Activated effector memory CD4-positive, alpha-beta T cell treated with anti-CD3 and anti-CD28 coated beads, Interleukin-2, amount 50 U/mL, for 16 hours (primary cell): ENCODE measurements around the gene AKAP6.

Experiments used
- DNase-seq: peaks from one replicate; pipeline ENCODE4 v3.0.0-alpha.2; 2020

Gene AKAP6

DNA sequence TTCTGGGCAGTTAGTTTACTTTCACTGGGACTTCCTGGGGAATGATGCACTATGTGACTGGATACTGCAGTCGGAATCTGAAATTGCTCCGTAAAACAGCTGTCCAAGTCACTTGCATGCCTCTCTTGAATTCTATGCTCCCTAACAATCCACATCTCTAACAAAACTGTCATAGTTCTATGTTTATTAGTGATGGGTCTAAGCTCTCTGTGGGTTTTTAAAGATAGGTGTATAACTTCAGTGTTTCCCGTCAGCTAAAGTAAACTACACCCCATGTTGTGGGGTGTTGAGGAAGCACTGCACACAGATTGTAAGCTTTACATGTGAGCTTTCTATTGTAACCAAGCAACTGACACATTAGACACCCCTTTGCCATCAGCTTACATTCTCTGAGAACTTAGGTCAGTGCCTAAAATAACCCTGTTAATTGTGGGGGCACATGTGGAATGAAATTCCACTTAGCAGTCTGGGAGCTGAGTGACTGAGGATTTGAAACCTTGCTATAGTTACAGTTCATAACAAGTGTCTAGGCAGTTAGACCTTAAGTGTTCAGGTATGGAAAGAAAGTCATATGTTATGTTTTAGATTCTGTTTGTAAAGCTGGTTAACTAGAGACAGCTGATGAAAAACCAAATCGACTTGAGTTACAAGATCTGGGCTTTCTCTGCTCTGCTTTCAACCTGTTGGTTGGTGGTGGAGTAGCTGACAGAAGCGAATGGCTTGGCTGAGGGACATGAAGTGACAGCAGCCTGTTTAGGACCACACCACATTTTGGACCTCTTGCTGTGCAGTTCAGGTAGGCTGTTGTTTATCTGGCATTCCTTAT lies 165.7 kb downstream of the AKAP6 start:
- DNase-seq: no peak

DNA sequence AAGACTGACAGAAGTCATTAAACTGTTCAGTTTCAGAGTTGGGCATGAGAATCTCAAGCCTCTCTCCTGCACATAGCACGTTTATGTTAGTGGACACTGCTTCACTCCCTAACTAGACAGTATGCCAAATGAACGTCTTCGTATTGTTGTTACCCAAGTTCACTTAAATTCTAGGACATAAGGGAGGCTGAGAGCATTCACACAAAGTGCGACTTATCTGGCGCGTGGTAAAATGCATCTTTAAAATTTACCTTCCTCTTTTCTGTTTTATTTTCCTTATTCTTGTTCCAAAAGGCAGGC lies 166.3 kb downstream of the AKAP6 start:
- no peak for DNase-seq

DNA sequence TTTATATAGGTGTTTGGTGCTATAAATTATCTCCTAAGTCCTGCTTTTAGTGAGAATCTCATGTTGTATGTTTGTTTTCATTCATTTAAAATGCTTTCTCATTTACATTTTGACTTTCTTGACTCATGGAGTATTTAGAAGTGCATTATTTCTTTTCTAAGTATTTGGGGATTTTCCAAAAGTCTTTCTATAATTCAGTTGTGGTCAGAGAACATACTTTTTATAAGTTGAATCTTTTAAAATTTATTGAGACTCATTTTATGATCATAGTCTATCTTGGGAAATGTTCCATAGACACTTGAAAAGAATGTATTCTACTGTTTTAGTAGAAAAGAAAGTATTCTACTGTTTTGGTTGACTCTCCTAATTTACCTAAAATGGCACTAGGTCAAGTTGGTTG lies 168.2 kb downstream of the AKAP6 start:
- DNase-seq: no peak

- DNase-seq: no peak
Observed at GRCh38 chr14:32507029-32507984, 178.2 kb downstream of the AKAP6 start.

DNA sequence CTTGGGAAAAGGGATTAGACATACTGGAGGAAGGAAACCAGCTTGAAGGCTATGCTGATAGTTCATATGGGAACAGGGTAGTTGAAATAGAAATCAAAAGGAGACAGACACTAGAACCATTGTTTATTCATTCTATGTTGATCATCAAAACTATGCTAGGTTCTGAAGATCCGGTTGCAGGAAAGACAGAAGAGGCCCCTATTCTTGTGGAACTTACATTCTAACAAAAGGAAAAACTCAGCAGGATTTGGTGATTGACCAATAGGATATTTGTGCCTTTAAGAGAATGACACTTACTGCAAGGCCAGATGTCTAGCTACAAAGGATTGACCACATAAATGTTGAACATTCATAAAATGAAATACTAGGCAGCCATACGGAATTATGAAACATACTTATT lies 179.2 kb downstream of the AKAP6 start:
- no peak for DNase-seq

DNA sequence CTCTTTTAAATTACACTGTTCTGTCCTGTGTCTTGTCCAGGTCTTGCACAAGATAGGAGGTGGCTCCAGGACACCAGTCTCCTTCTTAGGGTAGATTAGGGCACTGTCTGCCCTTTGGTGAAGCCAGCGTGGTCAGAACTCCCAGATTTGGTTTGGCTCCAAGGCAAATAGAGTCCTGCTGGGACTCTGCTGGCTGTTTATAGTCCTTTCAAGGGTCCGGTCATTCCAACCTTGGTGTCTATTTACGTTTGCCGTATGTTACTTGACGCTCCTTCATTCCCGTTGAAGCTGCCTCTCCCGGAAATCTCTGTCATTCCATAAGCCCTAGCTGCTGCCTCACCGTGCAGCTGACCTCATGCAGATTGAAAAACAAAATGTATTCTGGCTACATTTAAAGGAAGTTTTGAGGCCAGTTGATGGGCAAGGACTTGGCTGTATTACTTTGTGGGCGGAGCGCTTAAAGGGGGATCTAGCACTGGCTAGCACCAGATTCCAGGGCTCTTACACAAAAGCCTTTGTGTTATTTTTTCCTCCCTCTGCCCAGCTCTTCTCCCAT lies 180.6 kb downstream of the AKAP6 start:
- no peak for DNase-seq

- DNase-seq: no peak
Observed at GRCh38 chr14:32510815-32511214, 181.7 kb downstream of the AKAP6 start.

DNA sequence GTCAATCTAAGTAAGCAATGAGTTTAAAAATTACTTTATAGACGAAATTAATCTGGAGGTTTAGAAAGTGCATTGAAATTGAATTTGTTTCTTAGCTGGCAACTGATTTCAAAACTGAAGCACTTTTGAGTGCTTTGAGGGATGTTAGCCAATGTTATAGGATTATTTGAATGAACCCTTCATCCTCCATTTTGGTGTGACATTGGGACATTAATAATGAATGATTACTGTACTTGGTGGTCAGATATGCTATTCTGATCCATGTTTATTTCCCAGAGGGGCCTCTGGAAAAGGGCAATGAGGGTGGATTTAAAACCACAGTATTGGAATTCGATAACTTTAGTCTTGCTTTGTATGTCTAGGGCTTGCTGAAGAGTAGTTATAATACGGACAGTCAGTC lies 183.2 kb downstream of the AKAP6 start:
- DNase-seq: no peak

DNA sequence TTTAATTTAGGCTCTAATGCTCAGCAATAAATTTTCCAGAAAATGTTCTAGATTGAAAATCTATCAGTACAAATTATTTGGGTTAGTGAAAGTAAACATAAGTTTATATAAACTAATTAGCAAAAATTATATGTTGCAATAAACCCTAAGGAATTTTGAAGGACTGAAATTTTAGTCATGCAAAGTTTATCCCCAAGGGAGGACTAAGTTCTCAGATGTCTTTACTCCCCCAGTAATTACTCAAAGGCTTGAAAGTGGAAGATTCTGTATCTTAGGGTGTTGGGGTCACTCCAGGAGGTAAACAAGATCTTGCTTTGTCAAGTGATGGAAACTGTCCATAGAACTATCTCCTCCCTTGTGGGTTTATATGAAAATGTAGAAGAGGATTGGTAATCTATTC lies 183.7 kb downstream of the AKAP6 start:
- DNase-seq: no peak

GRCh38 chr14:32513571-32514009 lies 184.5 kb downstream of the AKAP6 start:
- no peak for DNase-seq

- no peak for DNase-seq
Observed at GRCh38 chr14:32514236-32514635, 185.1 kb downstream of the AKAP6 start.

- DNase-seq: no peak
Observed at GRCh38 chr14:32514681-32515080, 185.6 kb downstream of the AKAP6 start.

DNA sequence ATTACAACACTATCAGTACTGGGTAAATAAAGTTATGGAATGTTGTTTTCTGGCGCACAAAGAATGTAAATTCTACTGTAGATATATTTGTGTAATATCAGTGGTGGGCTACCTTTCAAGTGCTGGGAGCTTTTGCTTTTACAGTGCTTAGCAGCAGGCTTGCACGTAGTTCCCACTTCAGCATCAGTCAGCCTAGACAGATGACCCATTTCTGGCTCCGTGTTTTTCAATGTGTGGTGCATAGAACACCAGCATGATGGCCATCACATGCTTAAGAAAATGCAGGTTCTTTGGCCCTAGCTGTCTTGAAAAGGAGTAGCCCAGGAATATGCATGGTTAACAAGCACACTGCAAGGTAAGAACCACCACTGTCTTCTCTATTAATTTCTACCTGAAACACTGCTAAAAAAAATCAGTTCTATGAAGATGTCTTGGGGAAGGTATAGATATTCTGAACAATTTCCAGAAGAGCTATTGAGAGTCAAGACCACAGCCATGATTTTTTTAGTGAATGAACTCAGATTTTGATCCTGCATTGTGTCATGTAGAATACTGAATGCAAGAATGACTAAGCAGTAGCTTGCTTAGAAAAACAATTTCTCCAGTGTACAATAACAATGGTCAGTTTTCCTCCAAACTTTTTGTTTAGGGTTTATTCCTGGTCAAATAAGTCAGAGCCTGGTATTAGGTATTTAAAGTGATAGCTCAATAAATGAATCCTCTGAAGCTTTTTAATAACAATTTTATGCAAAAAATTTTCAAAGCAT lies 195.7 kb downstream of the AKAP6 start:
- no peak for DNase-seq

DNA sequence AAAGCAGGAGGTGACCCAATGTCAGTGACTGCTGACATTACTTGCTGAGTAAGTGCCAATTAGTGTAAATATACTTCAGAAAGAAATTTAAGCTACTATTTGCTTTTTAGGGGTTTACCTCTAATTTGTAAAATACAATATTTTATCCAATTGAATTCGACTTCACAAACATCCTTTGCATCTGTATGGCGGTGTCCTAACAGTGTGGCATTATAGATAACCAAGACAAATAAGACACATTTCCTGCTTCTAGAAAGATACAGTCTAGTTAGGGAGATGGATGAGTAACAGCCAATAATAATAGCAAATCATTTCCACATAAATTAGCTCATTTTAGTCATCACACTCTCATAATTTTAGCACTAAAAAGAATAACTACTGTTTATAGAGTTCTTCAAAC lies 196.5 kb downstream of the AKAP6 start:
- DNase-seq: no peak

DNA sequence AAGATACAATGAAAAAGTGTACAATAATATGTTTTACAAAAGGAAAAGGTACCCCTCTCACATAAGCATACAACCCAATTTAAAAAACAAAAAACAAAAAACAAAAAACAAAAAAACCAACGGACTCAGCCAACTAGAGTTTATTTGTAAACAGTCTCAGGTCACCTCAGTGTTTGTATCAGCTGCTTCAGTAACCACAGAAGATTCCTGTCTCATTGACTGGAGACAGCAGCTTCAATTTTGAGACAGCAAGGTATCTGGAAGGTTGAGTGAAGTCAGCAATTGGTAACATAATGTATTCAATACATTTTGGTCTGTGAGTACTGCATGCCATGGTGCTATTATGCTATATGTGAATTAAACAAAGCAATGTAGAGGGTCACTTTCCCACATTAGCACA lies 201.7 kb downstream of the AKAP6 start:
- DNase-seq: no peak

DNA sequence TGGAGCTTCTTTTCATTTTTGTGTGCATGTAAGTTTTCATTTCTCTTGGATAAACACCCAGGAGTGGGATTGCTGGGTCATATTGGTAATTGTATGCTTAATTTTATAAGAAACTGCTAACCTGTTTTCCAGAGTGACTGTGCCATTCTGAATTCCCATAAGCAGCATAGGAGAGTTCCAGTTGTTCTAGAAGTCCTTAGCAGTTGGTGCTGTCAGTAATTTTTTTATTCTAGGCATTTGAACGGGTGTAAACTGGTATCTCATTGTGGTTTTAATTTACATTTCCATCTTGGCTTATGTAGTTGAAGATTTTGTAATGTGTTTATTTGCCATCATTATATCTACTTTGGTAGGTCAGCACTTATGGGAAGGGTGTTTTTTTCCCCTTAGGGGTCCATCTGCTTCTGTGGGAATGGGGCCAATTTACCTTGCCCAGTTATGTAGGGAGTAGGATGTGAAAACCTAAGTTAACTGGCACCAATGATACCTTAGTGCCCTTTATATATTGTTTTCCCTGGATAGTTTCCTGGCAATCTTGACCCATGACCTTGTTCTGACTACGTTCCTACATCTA lies 202.9 kb downstream of the AKAP6 start:
- no peak for DNase-seq

DNA sequence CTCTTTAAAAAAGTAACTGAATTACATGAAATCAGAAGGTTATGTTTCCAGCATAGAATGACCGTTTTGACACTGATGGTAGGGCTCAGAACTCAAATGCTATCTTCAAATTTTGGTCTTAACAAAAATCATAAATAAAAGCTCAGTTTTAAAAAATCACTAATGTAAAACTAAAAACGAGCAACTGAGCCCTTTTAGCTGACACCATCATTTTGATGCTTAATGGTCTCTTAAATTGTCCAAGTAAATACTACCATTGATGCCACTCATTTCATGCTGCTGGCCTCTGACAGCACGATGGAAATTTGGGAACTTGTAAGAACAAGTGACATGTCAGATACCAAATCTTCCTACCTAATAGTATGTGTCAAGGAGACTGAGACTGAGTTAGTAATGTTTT lies 205.0 kb downstream of the AKAP6 start:
- DNase-seq: no peak

GRCh38 chr14:32536175-32536574 lies 207.1 kb downstream of the AKAP6 start:
- DNase-seq: no peak

- DNase-seq: no peak
Observed at GRCh38 chr14:32537166-32537565, 208.1 kb downstream of the AKAP6 start.

- no peak for DNase-seq
Observed at GRCh38 chr14:32542507-32542906, 213.4 kb downstream of the AKAP6 start.

DNA sequence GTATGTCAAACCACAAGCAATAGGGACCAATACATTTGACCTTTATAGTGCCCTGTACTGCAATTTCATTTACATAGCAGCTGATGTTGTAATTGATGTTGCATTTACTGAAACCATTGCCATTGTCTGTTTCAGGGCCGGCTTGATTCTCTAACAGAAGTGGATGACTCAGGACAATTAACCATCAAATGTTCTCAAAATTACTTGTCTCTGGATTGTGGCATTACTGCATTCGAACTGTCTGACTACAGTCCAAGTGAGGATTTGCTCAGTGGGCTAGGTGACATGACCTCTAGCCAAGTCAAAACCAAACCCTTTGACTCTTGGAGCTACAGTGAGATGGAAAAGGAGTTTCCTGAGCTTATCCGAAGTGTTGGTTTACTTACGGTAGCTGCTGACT lies 216.0 kb downstream of the AKAP6 start:
- no peak for DNase-seq

DNA sequence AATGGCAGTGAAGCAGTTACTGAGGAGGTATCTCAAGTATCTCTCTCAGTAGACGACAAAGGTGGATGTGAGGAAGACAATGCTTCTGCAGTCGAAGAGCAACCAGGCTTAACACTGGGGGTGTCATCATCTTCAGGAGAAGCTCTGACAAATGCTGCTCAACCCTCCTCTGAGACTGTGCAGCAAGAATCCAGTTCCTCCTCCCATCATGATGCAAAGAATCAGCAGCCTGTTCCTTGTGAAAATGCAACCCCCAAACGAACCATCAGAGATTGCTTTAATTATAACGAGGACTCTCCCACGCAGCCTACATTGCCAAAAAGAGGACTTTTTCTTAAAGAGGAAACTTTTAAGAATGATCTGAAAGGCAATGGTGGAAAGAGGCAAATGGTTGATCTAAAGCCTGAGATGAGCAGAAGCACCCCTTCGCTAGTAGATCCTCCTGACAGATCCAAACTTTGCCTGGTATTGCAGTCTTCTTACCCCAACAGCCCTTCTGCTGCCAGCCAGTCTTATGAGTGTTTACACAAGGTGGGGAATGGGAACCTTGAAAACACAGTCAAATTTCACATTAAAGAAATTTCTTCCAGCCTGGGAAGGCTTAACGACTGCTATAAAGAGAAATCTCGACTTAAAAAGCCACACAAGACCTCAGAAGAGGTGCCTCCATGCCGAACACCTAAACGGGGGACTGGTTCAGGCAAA lies 216.6 kb downstream of the AKAP6 start:
- DNase-seq: no peak
